AG04449 (cell line): Measurements from ENCODE around the gene ENGASE.

Experiments used
- CTCF ChIA-PET: fragments of 350-600 bp; formaldehyde crosslinking; extraction: SDS; loops from one replicate; lab custom pipeline; 2021; ENCODE audit warnings: antibody characterized with exemption; lab: Yijun Ruan, JAX
- POLR2A ChIA-PET: fragments of 400-600, 350-600 bp; formaldehyde crosslinking; extraction: SDS; loops from one replicate; lab custom pipeline; 2020; ENCODE audit warnings: antibody characterized with exemption, inconsistent platforms; lab: Yijun Ruan, JAX
- DNase-seq: peaks from one replicate; pipeline ENCODE4 v3.0.0-alpha.2; 2010; ENCODE audit warnings: low read depth, low spot score
- H3K4me3 ChIP-seq: 2 replicates; pipeline ENCODE4 v1.5.1; 2011; ENCODE audit warnings: low read depth, mild to moderate bottlenecking, control low read depth, low read length
- CTCF ChIP-seq: IDR thresholded peaks from one replicate; pipeline ENCODE4 v1.5.1; 2011; ENCODE audit warnings: mild to moderate bottlenecking, moderate library complexity, low read length, control low read depth, inconsistent platforms; ENCODE audit not compliant: insufficient read depth; ENCODE audit errors: missing control alignments

ENGASE gene

GRCh38 chr17:79101111-79101673, 26.6 kb downstream of the ENGASE start:
- no peak for DNase-seq
- H3K4me3 ChIP-seq, result no peak overlapping the region
- ChIA-PET CTCF (interaction anchor here (1.8 kb wide), 1 partner anchor 14 kb away, joined by 21 read pairs; no protein-coding TSS in a partner anchor), POLR2A (no interaction called here)
- TF ChIP-seq CTCF, result no peak

- TF ChIP-seq CTCF, result no peak
- no peak overlapping the region for H3K4me3 ChIP-seq
- ChIA-PET POLR2A (no interaction called here), CTCF (interaction anchor here (1.9 kb wide), 1 partner anchor 14 kb away, joined by 6 read pairs; no protein-coding TSS in a partner anchor)
- no peak for DNase-seq
Observed at GRCh38 chr17:79102214-79102613, 27.6 kb downstream of the ENGASE start.

- no peak for DNase-seq
- ChIA-PET POLR2A (no interaction called here), CTCF (interaction anchor here (0.8 to 4.2 kb wide), 5 partner anchors 18 to 289 kb away, joined by 3 to 13 read pairs (median 4); no protein-coding TSS in a partner anchor)
- no peak for TF ChIP-seq CTCF
- H3K4me3 ChIP-seq, result no peak overlapping the region
Observed at GRCh38 chr17:79104898-79105600, 30.4 kb downstream of the ENGASE start.

GRCh38 chr17:79105937-79106336, 31.3 kb downstream of the ENGASE start:
- no peak overlapping the region for H3K4me3 ChIP-seq
- CTCF ChIA-PET, result interaction anchor here (0.8 to 4.2 kb wide), 4 partner anchors 23 to 288 kb away, joined by 3 to 13 read pairs (median 4); no protein-coding TSS in a partner anchor
- TF ChIP-seq CTCF, result no peak
- POLR2A ChIA-PET, result no interaction called here
- DNase-seq, result no peak

- CTCF ChIA-PET, result no interaction called here
- POLR2A ChIA-PET, result no interaction called here
- no peak for DNase-seq
- no peak overlapping the region for H3K4me3 ChIP-seq
- TF ChIP-seq CTCF, result no peak
Observed at GRCh38 chr17:79106958-79107357, 32.3 kb downstream of the ENGASE start.
